ENCODE measurements around the gene DDB1. TPM values are rescaled to one million over a fixed set of nuclear protein-coding genes. Genes with fewer than 3 reads are reported as not detected.

The DDB1 gene
- total and polyA plus RNA-seq, 2 of the 13 experiments (the other 11 are each of a cell fraction or from before 2014, with no cell fraction given) = 217 to 266 TPM

DNA sequence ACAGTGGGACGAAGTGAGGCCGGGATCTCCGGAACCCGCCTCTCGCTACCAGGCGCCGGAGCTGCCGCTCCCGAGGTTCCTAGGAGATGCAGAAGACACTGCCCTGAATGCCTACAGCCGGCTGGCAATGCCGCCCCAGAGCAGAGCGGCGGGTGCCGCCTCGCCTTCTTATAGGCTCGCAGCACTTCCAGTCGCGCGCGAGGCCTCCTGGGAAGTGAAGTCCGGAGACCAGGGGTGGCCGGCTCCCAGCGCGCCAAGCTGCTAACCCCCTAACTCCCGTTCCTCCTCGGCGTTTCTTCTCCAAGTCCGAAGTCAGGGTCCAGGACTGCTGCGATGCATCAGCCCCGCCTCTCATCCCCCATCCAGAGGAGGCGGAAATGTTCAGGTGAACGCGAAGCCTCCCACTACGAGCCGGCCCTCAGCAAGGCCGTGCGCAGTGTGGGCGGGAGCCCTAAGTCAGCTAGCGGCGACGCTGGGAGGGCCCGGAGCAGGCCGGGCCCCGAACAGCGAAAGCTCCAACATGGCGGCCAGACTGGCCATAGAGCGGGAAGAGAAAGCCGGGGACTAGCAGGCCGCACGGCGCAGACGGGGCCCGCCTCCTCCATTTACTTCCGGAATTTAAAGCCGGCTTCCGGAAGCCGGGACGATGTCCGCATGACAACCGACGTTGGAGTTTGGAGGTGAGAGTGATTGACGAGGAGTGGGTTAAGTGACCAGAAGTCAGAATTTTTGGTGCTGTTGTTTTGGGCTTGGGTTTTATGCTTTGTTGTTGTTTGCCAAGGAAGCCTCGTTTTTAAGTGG, 29.0 kb upstream of the DDB1 start, which contains the start of the genes CYB561A3 and TMEM138 (continued):
- TF ChIP-seq, protein P1, sequence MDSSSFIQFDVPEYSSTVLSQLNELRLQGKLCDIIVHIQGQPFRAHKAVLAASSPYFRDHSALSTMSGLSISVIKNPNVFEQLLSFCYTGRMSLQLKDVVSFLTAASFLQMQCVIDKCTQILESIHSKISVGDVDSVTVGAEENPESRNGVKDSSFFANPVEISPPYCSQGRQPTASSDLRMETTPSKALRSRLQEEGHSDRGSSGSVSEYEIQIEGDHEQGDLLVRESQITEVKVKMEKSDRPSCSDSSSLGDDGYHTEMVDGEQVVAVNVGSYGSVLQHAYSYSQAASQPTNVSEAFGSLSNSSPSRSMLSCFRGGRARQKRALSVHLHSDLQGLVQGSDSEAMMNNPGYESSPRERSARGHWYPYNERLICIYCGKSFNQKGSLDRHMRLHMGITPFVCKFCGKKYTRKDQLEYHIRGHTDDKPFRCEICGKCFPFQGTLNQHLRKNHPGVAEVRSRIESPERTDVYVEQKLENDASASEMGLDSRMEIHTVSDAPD (CRISPR knock-in tag; IDR thresholded peaks at IDR 0.05) = 0 out of 2 replicates have a peak, but pooled peaks have one; percentile 26
- TF ChIP-seq ZNF337 (CRISPR knock-in tag; IDR thresholded peaks at IDR 0.05; ENCODE audit: borderline replicate concordance, low read depth) (peak; percentile 93), ADNP (CRISPR knock-in tag; IDR thresholded peaks at IDR 0.05) (no peak), AGO2 (optimal IDR thresholded peaks at IDR 0.05; ENCODE audit: low read depth, low read length) (peak; percentile 85), ZNF672 (CRISPR knock-in tag; IDR thresholded peaks at IDR 0.05) (no peak), STAG1 (CRISPR knock-in tag; IDR thresholded peaks at IDR 0.05) (no peak), ARNT (IDR thresholded peaks at IDR 0.05) (no peak), ZNF772 (CRISPR knock-in tag; IDR thresholded peaks at IDR 0.05) (peak; percentile 11), FOXC1 (CRISPR knock-in tag; IDR thresholded peaks at IDR 0.05; ENCODE audit: borderline replicate concordance) (peak; percentile 74), POLR2AphosphoS2 (IDR thresholded peaks at IDR 0.05; ENCODE audit: low read depth, low read length) (no peak), ZNF563 (CRISPR knock-in tag; IDR thresholded peaks at IDR 0.05) (peak; percentile 89; the same call in 1 of the 2 replicates), HMGA1 (CRISPR knock-in tag; conservative IDR thresholded peaks at IDR 0.05) (no peak), RBM39 (IDR thresholded peaks at IDR 0.05; ENCODE audit: low read depth, low read length, poor library complexity, severe bottlenecking) (peak; percentile 96)
- TF ChIP-seq, protein P2, sequence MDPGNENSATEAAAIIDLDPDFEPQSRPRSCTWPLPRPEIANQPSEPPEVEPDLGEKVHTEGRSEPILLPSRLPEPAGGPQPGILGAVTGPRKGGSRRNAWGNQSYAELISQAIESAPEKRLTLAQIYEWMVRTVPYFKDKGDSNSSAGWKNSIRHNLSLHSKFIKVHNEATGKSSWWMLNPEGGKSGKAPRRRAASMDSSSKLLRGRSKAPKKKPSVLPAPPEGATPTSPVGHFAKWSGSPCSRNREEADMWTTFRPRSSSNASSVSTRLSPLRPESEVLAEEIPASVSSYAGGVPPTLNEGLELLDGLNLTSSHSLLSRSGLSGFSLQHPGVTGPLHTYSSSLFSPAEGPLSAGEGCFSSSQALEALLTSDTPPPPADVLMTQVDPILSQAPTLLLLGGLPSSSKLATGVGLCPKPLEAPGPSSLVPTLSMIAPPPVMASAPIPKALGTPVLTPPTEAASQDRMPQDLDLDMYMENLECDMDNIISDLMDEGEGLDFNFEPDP (CRISPR knock-in tag; conservative IDR thresholded peaks at IDR 0.05) = 0 out of 2 replicates have a peak, but pooled peaks have one; percentile 88
- TF ChIP-seq, protein P3, sequence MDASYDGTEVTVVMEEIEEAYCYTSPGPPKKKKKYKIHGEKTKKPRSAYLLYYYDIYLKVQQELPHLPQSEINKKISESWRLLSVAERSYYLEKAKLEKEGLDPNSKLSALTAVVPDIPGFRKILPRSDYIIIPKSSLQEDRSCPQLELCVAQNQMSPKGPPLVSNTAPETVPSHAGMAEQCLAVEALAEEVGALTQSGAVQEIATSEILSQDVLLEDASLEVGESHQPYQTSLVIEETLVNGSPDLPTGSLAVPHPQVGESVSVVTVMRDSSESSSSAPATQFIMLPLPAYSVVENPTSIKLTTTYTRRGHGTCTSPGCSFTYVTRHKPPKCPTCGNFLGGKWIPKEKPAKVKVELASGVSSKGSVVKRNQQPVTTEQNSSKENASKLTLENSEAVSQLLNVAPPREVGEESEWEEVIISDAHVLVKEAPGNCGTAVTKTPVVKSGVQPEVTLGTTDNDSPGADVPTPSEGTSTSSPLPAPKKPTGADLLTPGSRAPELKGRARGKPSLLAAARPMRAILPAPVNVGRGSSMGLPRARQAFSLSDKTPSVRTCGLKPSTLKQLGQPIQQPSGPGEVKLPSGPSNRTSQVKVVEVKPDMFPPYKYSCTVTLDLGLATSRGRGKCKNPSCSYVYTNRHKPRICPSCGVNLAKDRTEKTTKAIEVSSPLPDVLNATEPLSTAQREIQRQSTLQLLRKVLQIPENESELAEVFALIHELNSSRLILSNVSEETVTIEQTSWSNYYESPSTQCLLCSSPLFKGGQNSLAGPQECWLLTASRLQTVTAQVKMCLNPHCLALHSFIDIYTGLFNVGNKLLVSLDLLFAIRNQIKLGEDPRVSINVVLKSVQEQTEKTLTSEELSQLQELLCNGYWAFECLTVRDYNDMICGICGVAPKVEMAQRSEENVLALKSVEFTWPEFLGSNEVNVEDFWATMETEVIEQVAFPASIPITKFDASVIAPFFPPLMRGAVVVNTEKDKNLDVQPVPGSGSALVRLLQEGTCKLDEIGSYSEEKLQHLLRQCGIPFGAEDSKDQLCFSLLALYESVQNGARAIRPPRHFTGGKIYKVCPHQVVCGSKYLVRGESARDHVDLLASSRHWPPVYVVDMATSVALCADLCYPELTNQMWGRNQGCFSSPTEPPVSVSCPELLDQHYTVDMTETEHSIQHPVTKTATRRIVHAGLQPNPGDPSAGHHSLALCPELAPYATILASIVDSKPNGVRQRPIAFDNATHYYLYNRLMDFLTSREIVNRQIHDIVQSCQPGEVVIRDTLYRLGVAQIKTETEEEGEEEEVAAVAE (CRISPR knock-in tag; IDR thresholded peaks at IDR 0.05; ENCODE audit: borderline replicate concordance) = peak; percentile 60; the same call in 1 of the 2 replicates
